Hematopoietic multipotent progenitor cell treated with erythropoietin and hydrocortisone succinate and interleukin-3 and kit ligand, for 17 days (in vitro differentiated cells): Measurements from ENCODE around the gene CMC4.
A peak's percentile ranks its signal among the peaks of the same experiment; 100 is the strongest.

ENCODE experiments used
- DNase-seq: peaks from one replicate; pipeline ENCODE4 v3.0.0-alpha.2; 2015; ENCODE audit warnings: low spot score

The CMC4 gene

GRCh38 chrX:155070975-155071693, at the start of gene CMC4, which contains the start of the genes BRCC3 and MTCP1:
TSS of gene CMC4 (minus strand) at chrX:155071136. CDS start at chrX:155064023, 7,113 bp downstream.
TSS of gene BRCC3 (plus strand) at chrX:155071508. CDS start at chrX:155071528, 20 bp downstream.
TSS of gene MTCP1 (minus strand) at chrX:155071136. CDS start at chrX:155066010, 5,126 bp downstream.
- peak; percentile 85 for DNase-seq

- DNase-seq, result no peak
Measured at GRCh38 chrX:155115174-155115819, 44.4 kb upstream of the CMC4 start.

GRCh38 chrX:155113097-155113496, 42.2 kb upstream of the CMC4 start:
- no peak for DNase-seq

- DNase-seq, result no peak
Measured at GRCh38 chrX:155112171-155112570, 41.2 kb upstream of the CMC4 start.

- no peak for DNase-seq
Measured at GRCh38 chrX:155108427-155108826, 37.5 kb upstream of the CMC4 start.

GRCh38 chrX:155105919-155106318, 35.0 kb upstream of the CMC4 start:
- DNase-seq, result no peak

GRCh38 chrX:155094468-155095061, 23.6 kb upstream of the CMC4 start:
- peak; percentile 46 for DNase-seq

GRCh38 chrX:155086961-155087735, 16.2 kb upstream of the CMC4 start:
- no peak for DNase-seq

GRCh38 chrX:155086202-155086840, 15.4 kb upstream of the CMC4 start:
- DNase-seq, result peak; percentile 66

- DNase-seq, result no peak
Measured at GRCh38 chrX:155071694-155072280, 851 bp upstream of the CMC4 start.

- DNase-seq, result no peak
Measured at GRCh38 chrX:155070663-155070974, 317 bp downstream of the CMC4 start.

GRCh38 chrX:155070038-155070437, 898 bp downstream of the CMC4 start:
- DNase-seq, result no peak

GRCh38 chrX:155069414-155069813, 1.5 kb downstream of the CMC4 start:
- no peak for DNase-seq

- no peak for DNase-seq
Measured at GRCh38 chrX:155068165-155068564, 2.8 kb downstream of the CMC4 start.

- DNase-seq, result no peak
Measured at GRCh38 chrX:155065035-155065734, 5.8 kb downstream of the CMC4 start.

GRCh38 chrX:155061760-155062159, 9.2 kb downstream of the CMC4 start:
- no peak for DNase-seq

GRCh38 chrX:155056877-155057792, 13.8 kb downstream of the CMC4 start:
- DNase-seq, result peak; percentile 75

GRCh38 chrX:155056471-155056870, 14.5 kb downstream of the CMC4 start:
- no peak for DNase-seq

- no peak for DNase-seq
Measured at GRCh38 chrX:155055494-155055893, 15.4 kb downstream of the CMC4 start.

GRCh38 chrX:155054255-155054654, 16.7 kb downstream of the CMC4 start:
- no peak for DNase-seq
